Smooth muscle cell (in vitro differentiated cells): ENCODE measurements around the gene HSPA1L. TPM values are rescaled to one million over a fixed set of nuclear protein-coding genes. Genes with fewer than 3 reads are reported as not detected.
"Not testable (repeated sequence)": the region's sequence is repeated elsewhere in the genome, so short reads cannot be mapped to it uniquely, and the experiment has no call there.

ENCODE experiments used
- DNase-seq: peaks from one replicate; lab custom pipeline; 2025; ENCODE audit not compliant: unreplicated experiment; lab: John Stamatoyannopoulos, UW
- H2AFZ ChIP-seq: fragments of 200-600 bp; sonication (generic); 2 replicates; pipeline ENCODE4 v1.6.0; 2016; ENCODE audit warnings: antibody characterized with exemption, low read depth, mild to moderate bottlenecking
- H3F3A ChIP-seq: fragments of 200-600 bp; sonication (generic); 2 replicates; pipeline ENCODE4 v1.6.0; 2017; ENCODE audit warnings: antibody characterized with exemption, low read depth
- H3K27ac ChIP-seq: fragments of 200-600 bp; sonication (generic); 2 replicates; pipeline ENCODE4 v1.5.1; 2016; ENCODE audit warnings: low read depth, mild to moderate bottlenecking
- H3K27me3 ChIP-seq: fragments of 200-600 bp; sonication (generic); 2 replicates; pipeline ENCODE4 v1.6.1; 2016; ENCODE audit warnings: low read depth, mild to moderate bottlenecking
- H3K36me3 ChIP-seq: fragments of 200-600 bp; sonication (generic); 2 replicates; pipeline ENCODE4 v1.5.1; 2016; ENCODE audit warnings: low read depth
- H3K4me1 ChIP-seq: fragments of 200-600 bp; sonication (generic); 2 replicates; pipeline ENCODE4 v1.5.1; 2016; ENCODE audit warnings: low read depth
- H3K4me2 ChIP-seq: fragments of 200-600 bp; sonication (generic); 2 replicates; pipeline ENCODE4 v1.6.0; 2016; ENCODE audit warnings: mild to moderate bottlenecking
- H3K4me3 ChIP-seq: fragments of 200-600 bp; sonication (generic); 2 replicates; pipeline ENCODE4 v1.5.1; 2016; ENCODE audit warnings: mild to moderate bottlenecking
- H3K79me2 ChIP-seq: fragments of 200-600 bp; sonication (generic); 2 replicates; pipeline ENCODE4 v1.6.0; 2016; ENCODE audit warnings: low read depth, mild to moderate bottlenecking
- H3K9ac ChIP-seq: fragments of 200-600 bp; sonication (generic); 2 replicates; pipeline ENCODE4 v1.6.0; 2016; ENCODE audit warnings: low read depth
- H3K9me3 ChIP-seq: fragments of 200-600 bp; sonication (generic); replicated peaks from 2 replicates; pipeline ENCODE4 v1.5.1; 2016; ENCODE audit warnings: low read depth
- H4K20me1 ChIP-seq: fragments of 200-600 bp; sonication (generic); 2 replicates; pipeline ENCODE4 v1.6.0; 2016; ENCODE audit warnings: low read depth
- CTCF ChIP-seq: fragments of 200-600 bp; sonication (generic); IDR thresholded peaks from 2 replicates; pipeline ENCODE4 v1.5.1; 2017; ENCODE audit warnings: borderline replicate concordance, mild to moderate bottlenecking, antibody characterized with exemption; ENCODE audit not compliant: insufficient read depth, poor library complexity, severe bottlenecking
- WGBS: methylation state at CpG from one replicate; pipeline ENCODE4 v1.1.7; 2016; ENCODE audit warnings: low lambda C conversion rate; 5-methylcytosine and 5-hydroxymethylcytosine counted together
- polyA plus RNA-seq: library from polyadenylated mRNA; unstranded; fragments of >200 nt; fragmentation: Nextera tagmentation; extraction: Ambion mirVana; gene quantifications from 2 replicates; pipeline ENCODE4 v1.2.1, GENCODE V29; 2016
- total RNA-seq: library from RNA; depleted of rRNA; stranded (reverse); fragments of >200 nt; gene quantifications from 2 replicates; pipeline ENCODE4 v1.2.3, GENCODE V29; 2014

The HSPA1L gene
- total and polyA plus RNA-seq, 2 experiments from 2014 or later = 0.19 to 0.63 TPM

- H4K20me1 ChIP-seq = peaks cover 4% of the 10 kb centered on the region
- peak overlapping the region; percentile 86 for H3K4me2 ChIP-seq
- peak overlapping the region; percentile 64 for H3K4me3 ChIP-seq
- no peaks in the 10 kb centered on the region for H3K36me3 ChIP-seq
- TF ChIP-seq CTCF = no peak
- DNase-seq = peak; percentile 28
- peaks cover 18% of the 10 kb centered on the region for H3K4me1 ChIP-seq
- no peaks in the 10 kb centered on the region for H3K9me3 ChIP-seq
- H2AFZ ChIP-seq = peak overlapping the region; percentile 62
- WGBS = 5% methylated on average over 39 of the region's 39 CpGs
- peaks cover 14% of the 10 kb centered on the region for H3K79me2 ChIP-seq
- peak overlapping the region; percentile 83 for H3K27ac ChIP-seq
- no peaks in the 10 kb centered on the region for H3K27me3 ChIP-seq
- H3F3A ChIP-seq = peaks cover 17% of the 10 kb centered on the region
- peak overlapping the region; percentile 82 for H3K9ac ChIP-seq
Observed at GRCh38 chr6:31821301-31822035, 6.4 kb upstream of the HSPA1L start.

- not testable (repeated sequence) for H3K27me3 ChIP-seq, H3K27ac ChIP-seq, H3K4me3 ChIP-seq, H3K9ac ChIP-seq, H4K20me1 ChIP-seq, DNase-seq, H3K9me3 ChIP-seq, H3F3A ChIP-seq, H3K36me3 ChIP-seq, H2AFZ ChIP-seq
- WGBS = 95% methylated on average over 10 of the region's 10 CpGs
- H3K4me2 ChIP-seq = peak overlapping the region; percentile 86
- H3K79me2 ChIP-seq = peaks cover 14% of the 10 kb centered on the region
- peaks cover 13% of the 10 kb centered on the region for H3K4me1 ChIP-seq
Observed at GRCh38 chr6:31820399-31820798, 5.3 kb upstream of the HSPA1L start.

- no peak overlapping the region for H3K4me2 ChIP-seq
- no peaks in the 10 kb centered on the region for H3K36me3 ChIP-seq
- H3K4me1 ChIP-seq = peaks cover 13% of the 10 kb centered on the region
- no peak for DNase-seq
- H3K9me3 ChIP-seq = no peaks in the 10 kb centered on the region
- H3F3A ChIP-seq = peaks cover 9% of the 10 kb centered on the region
- H2AFZ ChIP-seq = no peak overlapping the region
- no peak overlapping the region for H3K27ac ChIP-seq
- no peak overlapping the region for H3K4me3 ChIP-seq
- TF ChIP-seq CTCF = no peak
- H4K20me1 ChIP-seq = peaks cover 4% of the 10 kb centered on the region
- no peaks in the 10 kb centered on the region for H3K27me3 ChIP-seq
- peaks cover 14% of the 10 kb centered on the region for H3K79me2 ChIP-seq
- no peak overlapping the region for H3K9ac ChIP-seq
Observed at GRCh38 chr6:31819871-31820299, 4.8 kb upstream of the HSPA1L start.

- H3K27ac ChIP-seq, DNase-seq, H3K36me3 ChIP-seq, H3K9me3 ChIP-seq, H2AFZ ChIP-seq, H4K20me1 ChIP-seq, H3K9ac ChIP-seq, H3K27me3 ChIP-seq: not testable (repeated sequence)
- H3K4me1 ChIP-seq = peaks cover 24% of the 10 kb centered on the region
- H3K4me2 ChIP-seq = peak overlapping the region; percentile 79
- H3F3A ChIP-seq = peaks cover 21% of the 10 kb centered on the region
- peak overlapping the region; percentile 25 for H3K4me3 ChIP-seq
- WGBS = 88% methylated on average over 8 of the region's 8 CpGs
- peaks cover 14% of the 10 kb centered on the region for H3K79me2 ChIP-seq
Observed at GRCh38 chr6:31817929-31818511, 2.9 kb upstream of the HSPA1L start.

GRCh38 chr6:31817133-31817928, 2.2 kb upstream of the HSPA1L start:
- Histone ChIP-seq H3K4me1 (peaks cover 24% of the 10 kb centered on the region), H3F3A (peaks cover 22% of the 10 kb centered on the region), H3K79me2 (peaks cover 14% of the 10 kb centered on the region), H3K4me2 (peak overlapping the region; percentile 79), H3K4me3 (peak overlapping the region; percentile 25)
- H3K27me3 ChIP-seq, H3K9me3 ChIP-seq, H2AFZ ChIP-seq, H3K9ac ChIP-seq, H4K20me1 ChIP-seq, H3K27ac ChIP-seq, DNase-seq, H3K36me3 ChIP-seq: not testable (repeated sequence)
- 85% methylated on average over 13 of the region's 37 CpGs for WGBS
